Measurements from ENCODE around the gene COL20A1.

COL20A1 gene

DNA sequence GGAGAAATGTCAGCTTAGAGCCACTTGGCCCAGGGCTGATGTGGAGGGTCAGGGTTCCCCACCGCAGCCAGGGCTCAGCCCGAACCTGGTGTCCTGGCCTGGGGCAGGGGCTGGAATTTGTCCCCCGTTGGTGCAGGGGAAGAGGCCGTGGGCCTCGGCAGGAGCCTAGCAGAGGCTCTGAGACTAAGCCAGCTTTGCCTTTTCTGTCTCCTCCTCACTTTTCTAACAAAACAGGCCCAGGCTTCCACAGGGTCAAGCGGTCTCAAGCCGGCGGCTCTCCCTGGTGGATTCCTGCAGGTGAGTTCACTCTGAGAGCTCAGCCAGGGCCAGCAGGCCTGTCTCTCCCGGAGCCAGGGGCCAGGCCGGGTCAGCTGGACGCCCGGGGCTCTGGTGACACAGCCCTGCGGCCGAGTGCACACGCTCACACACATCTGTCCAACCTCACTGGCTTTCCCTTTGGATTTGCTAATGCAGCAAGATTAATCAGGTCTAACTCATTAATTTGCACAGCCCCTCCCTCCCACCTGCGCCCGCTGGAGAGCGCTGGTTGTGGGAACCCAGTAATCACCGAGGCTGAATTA lies 71.1 kb downstream of the COL20A1 start:
- DNase-seq (ENCODE audit: low spot score), result no peak

GRCh38 chr20:63364801-63365585 lies 72.0 kb downstream of the COL20A1 start:
- DNase-seq (ENCODE audit: low spot score), result no peak

DNA sequence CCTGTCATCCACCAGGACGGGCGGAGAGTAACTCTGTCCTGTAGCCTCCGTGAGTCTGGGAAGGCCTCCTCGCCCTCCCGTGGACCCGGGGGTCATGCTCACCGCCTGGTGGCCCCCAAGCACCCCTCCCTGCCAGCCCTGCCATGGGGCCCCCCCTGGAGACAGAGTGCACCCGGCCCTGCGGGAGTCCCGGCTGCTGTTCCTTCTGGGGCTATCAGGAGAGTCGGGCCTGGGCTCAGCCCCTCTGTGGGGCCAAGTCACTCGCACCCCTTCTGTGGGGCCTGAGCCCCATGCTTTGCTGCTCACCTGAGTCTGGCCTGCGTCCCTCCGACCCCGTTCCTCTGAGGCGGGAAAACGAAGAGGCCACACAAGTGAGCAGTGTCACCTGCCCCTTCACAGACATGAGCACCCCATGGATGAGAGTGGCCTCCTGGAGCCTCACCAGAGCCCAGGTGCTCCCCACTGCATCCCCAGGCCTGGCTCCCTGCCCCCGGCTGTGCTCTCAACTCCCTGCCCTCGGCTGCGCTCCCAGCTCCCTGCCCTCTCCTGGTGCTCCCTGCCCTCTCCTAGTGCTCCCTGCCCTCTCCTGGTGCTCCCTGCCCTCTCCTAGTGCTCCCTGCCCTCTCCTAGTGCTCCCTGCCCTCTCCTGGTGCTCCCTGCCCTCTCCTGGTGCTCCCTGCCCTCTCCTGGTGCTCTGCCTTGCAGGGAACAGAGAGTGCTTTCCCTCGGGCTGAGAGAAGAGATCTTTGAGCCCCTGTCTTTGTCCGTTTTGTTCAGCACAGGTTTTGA lies 72.8 kb downstream of the COL20A1 start:
- DNase-seq (ENCODE audit: low spot score), result no peak

GRCh38 chr20:63366390-63367365 lies 73.7 kb downstream of the COL20A1 start:
- no peak for DNase-seq (ENCODE audit: low spot score)

DNA sequence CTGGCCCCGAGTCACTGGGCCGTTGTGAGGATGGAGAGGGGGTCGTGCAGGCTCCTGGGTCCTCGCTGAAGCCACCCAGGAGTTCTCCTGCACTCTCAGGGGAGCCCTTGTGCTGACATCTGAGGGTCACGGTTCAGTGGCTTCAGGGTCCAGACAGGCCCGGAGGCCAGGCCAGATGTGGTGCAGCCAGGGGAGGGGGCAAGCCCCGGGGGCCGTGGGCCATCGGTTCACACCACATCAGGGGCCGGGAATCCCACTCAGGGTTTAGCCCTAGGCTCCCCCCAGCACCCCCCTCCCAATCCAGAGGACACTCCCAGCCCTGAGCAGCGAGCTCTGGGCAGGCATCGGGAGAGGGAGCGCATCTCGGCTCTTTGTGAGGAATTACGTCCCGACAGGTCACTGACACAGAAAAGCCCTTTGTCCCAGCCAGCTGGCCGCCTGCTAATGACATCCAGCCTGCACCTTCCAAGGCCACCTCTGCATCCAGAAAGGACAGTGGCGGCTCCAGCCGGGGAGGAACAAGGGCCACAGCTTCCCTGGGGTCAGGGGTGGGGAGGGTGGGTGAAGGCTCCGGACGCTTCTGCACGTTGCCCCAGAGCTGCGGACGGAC lies 74.6 kb downstream of the COL20A1 start:
- DNase-seq (ENCODE audit: low spot score), result no peak

- no peak for DNase-seq (ENCODE audit: low spot score)
Measured at GRCh38 chr20:63368151-63368550, 75.2 kb downstream of the COL20A1 start.

GRCh38 chr20:63369024-63369530 lies 76.1 kb downstream of the COL20A1 start:
- DNase-seq (ENCODE audit: low spot score), result no peak

GRCh38 chr20:63369724-63370617 lies 77.0 kb downstream of the COL20A1 start:
- no peak for DNase-seq (ENCODE audit: low spot score)

- no peak for DNase-seq (ENCODE audit: low spot score)
Measured at GRCh38 chr20:63370618-63371187, 77.7 kb downstream of the COL20A1 start.

DNA sequence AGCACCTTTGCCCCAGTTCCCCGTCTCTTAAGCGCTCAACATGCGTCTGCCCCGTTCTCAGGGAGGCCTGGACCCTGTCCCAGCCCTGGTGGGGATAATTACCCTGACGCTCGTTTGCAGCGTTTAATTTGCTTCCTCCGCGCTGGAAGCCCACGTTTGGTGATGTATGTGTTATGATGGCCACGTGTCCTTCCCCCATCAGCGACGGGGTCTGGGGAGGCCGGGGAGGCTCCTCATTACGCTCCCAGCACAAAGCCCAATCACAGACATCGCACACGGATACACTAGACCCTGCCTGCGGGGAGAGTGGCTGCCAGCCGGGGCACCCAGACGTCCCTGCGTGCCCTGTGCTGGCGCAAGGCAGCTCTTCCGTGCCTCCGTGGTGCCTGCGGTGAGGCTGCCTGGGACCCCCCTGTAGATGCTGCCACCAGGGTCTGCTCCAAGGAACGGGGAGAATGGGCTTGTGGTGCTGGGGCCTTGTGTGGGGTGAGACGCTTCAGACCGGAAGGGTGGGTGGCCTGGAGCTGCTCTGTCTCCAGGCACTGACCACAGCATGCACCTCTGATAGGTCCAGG lies 78.4 kb downstream of the COL20A1 start:
- no peak for DNase-seq (ENCODE audit: low spot score)

GRCh38 chr20:63372971-63373885 lies 80.2 kb downstream of the COL20A1 start:
- no peak for DNase-seq (ENCODE audit: low spot score)

- no peak for DNase-seq (ENCODE audit: low spot score)
Measured at GRCh38 chr20:63373996-63374395, 81.0 kb downstream of the COL20A1 start.

GRCh38 chr20:63374504-63374903 lies 81.5 kb downstream of the COL20A1 start:
- no peak for DNase-seq (ENCODE audit: low spot score)

DNA sequence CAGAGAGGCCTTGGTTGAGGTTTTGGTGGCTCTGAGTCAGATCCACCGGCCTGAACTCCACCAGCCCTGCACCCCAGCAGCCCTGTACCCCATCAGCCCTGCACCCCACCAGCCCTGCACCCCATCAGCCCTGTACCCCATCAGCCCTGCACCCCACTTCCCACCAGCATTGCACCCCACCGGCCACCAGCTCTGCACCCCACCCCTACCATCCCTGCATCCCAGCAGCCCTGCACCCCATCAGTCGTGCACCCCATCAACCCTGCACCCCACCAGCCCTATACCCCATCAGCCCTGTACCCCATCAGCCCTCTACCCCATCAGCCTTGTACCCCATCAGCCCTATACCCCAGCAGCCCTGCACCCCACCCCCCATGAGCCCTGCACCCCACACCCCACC lies 82.5 kb downstream of the COL20A1 start:
- no peak for DNase-seq (ENCODE audit: low spot score)

- no peak for DNase-seq (ENCODE audit: low spot score)
Measured at GRCh38 chr20:63376283-63377250, 83.6 kb downstream of the COL20A1 start.

- no peak for DNase-seq (ENCODE audit: low spot score)
Measured at GRCh38 chr20:63377256-63377941, 84.4 kb downstream of the COL20A1 start.
